GM21737 (cell line): ENCODE results near the gene RAB3C.
A peak's percentile ranks its signal among the peaks of the same experiment; 100 is the strongest.

Experiments
- ATAC-seq: cut with Tn5 transposase; IDR thresholded peaks from one replicate; pipeline ENCODE4 v1.9.1; 2021; ENCODE audit warnings: mild to moderate bottlenecking, moderate library complexity; ENCODE audit not compliant: unreplicated experiment

Gene RAB3C

DNA sequence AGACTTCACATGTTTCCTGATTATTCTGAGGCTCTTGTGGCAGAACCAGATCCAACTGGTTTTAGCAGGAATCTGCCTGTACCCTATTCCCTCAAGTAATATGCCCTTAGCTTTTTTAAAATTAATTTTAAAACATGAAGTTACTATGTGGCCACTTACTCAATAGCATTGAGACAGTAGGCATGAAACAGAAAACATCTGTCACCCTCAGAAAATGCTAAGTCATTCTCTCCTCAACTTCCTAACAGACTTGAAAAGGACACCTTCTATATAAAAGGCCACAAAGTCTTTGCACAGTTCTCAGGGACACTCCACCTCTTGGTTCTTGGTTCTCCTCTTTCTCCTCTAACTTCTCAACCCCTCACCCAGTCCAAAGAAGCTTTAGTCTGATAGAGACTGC lies 277.8 kb downstream of the RAB3C start:
- no peak for ATAC-seq

DNA sequence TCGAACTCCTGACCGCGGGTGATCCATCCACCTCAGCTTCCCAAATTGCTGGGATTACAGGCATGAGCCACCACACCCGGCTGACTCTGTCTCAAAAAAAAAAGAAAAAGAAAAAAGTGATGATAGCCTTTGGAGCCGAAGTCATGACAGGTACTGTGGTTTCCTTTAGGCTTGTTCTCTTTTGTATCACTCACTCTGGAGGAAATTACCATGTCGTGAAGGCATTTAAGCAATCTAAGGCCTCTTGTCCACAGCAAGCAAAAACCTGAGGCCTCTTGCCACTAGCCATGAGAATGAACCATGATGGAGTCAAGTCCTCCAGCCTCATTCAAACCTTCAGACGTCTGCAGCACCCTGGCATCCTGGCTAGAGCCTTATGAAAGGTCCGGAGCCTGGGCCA lies 286.1 kb downstream of the RAB3C start:
- no peak for ATAC-seq

DNA sequence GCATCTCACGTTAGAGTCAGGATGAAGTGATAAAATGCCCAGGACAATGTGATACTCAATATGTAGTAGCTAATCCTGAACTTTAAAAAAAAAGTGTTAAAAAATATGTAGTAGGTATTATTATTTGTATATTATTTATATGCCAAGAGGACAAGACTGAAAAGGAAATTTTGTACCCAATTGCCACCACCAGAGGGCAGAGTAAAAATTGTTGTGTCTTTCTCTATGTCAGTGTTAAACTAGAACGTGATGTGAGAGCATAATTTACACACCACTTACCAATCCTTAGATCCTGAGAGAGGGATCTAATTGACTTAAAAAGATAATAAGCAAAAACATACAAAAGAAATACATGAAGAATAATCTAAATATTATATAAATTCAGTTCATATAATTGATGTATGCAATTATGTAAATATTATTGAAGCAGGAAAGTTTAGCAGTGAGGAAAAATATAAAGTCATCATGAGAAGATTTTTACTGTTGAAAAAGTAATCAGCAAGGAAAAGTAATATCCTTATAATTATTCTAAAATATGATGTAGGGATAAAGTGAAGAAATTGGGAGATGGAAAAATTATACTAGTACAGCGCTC lies 288.9 kb downstream of the RAB3C start:
- ATAC-seq = no peak

DNA sequence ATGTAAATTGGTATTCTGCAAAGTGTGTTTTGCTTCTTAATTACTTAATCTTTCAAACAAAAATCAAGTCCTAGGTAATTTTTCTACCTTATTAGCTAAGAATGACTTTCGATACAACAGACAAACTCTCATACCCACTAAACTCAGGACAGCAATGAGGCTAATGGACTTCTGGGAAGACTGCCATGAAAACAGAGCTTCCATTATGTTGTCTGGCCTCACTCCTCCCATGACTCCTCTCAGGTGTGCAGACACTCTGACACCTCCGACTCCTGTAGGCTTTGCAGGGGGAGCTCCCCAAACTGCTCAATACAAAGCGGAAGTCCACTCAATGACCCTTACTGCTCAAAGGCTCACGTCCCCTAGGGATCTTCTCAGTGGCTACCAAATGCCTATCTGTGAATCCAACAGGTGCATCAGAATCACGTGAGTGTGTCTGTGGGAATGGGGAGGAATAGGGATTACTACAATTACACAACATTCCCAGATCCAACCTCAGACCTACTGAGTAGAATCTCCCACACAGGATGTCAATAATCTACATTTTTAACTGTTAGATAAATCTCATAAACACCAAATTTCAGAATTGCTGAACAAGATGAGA lies 289.9 kb downstream of the RAB3C start:
- no peak for ATAC-seq

DNA sequence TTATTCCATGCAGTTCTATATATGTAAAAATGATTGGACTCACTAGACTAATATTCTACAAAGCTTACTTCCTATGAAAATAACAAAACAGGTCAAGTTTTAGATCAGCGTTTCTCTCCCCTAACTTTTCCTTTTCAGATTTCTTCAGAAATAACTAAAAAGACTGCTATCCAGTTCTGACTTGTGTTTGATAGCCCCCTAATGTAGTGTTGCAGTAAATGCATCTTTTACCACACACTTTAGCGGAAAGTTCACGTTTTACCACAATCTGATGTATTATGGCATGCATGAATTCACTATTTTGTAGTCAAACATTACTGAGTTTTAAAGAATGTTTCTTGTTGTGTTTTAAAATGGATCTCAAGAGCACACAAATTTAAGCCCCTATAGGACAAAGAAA lies 292.7 kb downstream of the RAB3C start:
- ATAC-seq = no peak

DNA sequence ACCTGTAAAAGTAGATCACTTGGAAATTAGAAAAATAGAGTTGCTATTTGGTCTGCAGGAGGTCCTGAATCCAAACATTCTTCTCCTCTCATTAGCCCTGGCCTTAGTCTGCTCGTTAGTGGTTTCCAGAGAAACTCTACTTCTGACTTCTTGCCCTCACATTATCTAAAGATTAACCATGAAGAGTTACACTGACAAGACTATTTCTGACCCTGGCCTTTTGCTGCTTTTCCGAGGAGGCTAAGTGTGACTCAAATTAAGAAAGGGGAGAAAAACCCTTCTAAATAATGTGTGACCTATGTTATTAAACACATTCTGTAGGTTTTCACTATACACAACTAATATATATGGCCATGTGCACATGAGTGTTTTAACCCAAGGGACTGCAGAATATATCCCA lies 302.4 kb downstream of the RAB3C start:
- ATAC-seq = peak; percentile 54

DNA sequence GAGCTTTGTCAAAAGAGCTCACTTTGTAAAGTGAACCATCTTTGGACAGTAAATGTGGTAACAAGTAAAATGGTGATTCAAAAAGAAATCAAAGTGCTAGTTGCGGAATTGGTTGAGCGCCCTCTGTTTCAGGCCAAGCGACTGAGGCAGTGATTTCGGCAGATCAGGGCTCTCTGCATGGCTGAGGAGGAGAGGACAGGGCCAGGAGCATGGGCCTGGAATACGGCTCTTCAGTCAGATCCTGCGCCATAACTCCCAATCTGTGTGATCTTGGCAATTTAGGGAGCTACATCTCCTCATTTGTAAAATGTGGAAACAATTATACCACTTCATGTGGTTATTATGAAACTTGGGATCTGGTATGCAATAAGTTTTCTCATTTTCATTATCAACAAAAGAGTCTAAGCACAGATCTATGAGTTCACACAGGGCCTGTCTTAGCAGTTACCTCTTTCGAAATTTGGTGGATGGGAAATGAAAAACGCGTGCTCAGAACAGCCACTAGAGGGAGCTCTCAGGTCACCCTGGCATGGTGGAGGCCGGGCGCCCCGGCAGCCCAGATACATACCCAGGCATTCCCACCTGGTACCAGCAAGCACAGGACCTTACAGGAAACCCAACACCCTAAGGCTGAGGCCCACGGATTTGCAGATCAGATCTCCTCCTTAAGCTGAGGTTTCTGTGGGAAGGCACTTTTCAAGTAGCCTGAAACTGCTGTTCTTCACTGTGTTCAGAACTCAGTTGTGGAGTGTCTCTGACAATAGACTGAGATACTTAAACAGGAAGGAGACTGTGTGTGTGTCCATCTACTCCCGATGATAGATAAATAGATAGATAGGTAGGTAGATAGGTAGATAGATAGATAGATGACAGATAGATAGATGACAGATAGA lies 303.7 kb downstream of the RAB3C start:
- peak; percentile 75 for ATAC-seq

DNA sequence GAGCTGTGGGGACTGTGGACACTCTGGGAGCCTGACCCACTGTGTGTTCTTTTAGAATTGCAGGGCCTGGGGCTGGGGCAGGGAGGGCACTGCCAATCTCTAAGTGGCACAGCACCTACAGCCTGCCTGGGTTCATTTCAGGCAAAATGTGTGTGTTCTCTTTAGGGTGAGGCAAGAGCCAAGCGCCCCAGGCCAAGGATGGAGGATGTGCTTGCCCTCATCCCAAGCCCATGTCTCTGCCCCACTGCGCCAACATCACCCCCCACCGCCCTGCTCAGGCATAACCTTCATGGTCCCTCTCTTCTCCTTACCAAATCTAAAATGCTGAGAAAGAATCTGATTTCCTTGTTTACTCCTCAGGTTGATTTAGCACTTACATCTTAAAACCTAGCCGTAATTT lies 304.4 kb downstream of the RAB3C start:
- no peak for ATAC-seq

DNA sequence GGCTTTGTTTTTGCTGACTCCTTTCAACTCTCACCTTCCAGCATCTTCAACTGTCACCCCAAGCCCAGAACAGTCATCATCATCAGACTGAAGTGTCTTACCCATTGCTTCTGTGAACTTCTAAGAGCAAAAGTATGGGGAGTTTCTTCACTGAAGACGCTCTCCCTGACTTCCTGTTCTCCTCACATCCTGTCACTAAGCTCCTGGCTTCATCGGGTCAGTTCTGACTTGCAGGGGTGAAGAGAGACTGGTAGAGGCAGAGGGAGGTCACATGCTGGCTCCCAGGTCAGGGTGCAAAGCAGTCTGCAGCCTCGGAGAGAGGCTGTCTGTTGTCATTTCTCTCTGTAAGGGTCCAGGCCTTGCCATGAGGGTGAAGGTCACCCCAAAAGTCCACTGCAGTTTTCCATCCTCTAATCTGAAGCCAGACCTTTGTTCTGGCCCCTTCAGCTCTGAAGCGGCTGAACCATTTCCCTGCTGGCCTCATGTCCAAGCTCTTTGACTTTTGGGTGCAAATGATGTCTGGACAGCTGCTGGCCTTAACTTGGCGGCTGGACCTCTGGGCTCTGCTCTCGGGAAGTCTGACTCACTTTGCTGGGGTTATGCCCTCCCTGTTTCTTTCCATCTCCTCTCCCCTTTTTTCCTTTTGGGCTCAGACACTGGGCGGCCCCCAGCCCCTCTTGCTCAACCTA lies 305.0 kb downstream of the RAB3C start:
- ATAC-seq = no peak

DNA sequence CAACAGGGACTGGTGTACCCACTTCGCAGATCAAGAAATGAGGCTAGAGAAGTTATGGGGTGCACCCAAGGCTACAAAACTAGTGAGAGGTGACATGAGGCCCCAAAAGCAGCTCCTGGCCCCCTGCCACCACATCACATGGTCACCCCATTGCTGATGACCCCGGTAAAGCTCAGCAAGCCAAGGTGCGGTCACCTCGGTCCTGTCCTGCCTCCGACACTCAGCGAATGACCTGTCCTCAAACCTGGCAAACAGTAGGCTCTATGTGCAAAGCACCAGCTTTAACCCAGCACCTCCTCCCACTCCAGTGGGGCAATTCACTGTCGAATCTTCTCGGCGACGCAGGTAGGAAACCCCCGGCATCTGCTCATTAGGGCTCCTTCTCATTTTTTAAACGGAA lies 307.4 kb downstream of the RAB3C start:
- no peak for ATAC-seq

DNA sequence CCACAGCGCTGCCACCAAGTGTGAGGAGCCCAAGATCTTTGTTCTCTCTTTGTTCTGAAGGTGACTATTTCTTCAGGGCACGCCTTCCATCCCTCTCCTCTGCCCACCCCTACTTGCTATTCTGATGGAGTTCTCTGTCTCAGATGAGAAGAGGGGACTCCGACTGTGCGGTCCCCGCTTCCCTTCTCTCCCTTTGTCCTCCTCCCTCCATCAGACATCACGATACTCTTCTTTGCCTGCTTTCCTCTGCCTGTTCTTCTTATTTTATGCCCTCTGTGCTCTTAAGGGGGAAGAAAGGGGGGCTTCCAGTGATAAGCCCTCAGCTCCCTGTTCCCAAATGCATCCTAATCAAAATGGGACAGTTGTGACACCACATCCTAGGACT lies 307.8 kb downstream of the RAB3C start:
- ATAC-seq = no peak

DNA sequence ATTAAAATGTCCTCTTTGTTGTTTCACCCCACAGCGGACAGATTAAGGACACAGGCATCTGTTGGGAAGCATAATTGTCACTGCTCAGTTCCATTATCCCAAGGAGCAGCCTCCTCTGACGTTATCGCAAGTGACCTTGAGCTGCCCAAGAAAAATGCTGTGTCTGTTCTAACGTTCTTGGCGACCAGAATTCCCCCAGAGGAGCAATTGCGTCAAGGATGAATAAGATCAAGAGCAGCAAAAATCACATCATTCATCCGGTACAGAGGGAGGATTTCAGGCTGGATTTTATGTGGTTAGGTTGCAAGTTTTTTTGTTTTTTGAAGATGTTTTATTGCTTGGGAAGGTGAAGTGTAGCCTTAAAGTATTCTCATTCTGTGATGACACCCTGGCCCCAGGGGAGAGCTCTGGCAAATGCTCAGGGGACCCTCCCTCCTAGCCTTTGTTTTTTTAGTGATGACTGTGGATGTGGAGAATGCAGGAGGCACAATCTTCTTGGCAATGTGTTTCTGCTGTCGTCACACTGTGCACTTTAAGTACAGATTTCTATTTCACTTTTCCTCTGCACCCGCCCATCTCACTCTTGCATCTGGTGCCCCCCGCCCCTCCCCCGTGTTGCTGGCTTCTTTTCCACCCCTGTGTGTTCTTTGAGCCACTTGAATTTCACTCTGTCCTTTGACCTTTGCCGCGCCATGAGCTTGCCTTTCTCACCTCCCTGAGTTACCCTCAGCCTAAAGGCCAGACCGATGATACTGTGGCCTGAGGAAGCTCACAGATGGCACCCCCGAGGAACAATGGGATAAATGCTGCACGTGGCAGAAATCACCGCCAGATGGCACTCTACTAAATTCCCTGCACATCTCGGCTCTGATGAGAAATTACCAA lies 308.5 kb downstream of the RAB3C start:
- no peak for ATAC-seq

DNA sequence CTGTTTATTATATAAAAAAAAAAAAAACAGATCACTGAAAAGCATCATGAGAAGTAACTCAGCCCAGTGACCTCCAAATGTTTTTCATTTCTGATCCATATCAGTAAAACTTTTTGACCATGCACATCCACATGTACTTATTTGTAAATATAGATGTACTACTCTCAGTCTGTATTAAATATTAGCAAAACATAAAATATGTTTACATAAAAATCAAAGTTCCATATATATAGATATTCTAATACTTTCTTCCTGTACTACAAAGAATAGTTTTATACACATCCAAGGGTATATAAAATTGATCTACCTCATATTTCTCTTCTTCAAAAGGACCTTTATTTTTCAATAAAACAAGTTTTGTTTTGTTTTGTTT lies 309.1 kb downstream of the RAB3C start:
- no peak for ATAC-seq

DNA sequence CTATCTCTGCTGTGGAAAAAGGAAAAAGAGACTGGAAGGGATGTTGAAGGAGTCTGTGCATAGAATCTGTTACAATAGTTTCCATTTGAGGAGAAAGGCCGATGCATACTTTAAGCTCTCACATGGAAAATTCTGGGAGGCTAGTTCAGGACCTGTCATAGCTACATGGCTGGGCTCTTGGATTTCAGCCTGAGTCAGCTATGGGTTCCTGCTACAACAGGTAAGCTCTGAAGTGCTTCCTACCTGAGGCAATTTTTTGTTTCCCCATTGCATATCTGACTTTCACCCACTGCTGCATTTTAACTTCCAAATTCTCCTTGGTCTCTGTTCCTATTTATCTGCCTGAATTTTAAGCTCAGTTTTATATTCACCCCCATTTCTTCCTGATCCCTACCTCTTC lies 310.7 kb downstream of the RAB3C start:
- ATAC-seq = no peak

DNA sequence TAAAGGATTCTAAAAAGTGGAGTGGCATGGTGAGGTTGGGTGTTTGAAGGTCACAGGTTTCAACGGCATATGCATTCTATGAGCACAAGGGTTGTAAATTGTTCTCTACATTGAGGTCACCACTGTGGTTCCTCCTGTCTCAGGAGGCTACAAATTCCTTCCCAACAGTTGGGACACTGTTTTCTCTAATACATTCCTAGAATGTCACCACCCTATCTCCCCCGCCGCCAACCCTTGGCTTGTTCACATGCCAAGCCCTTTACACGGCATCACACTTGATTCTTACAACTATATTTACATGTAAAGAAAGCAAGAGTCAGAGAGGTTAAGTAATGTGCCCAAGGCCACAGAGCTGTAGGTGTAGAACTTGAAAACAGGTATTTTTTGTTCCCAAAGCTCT lies 315.1 kb downstream of the RAB3C start:
- no peak for ATAC-seq

DNA sequence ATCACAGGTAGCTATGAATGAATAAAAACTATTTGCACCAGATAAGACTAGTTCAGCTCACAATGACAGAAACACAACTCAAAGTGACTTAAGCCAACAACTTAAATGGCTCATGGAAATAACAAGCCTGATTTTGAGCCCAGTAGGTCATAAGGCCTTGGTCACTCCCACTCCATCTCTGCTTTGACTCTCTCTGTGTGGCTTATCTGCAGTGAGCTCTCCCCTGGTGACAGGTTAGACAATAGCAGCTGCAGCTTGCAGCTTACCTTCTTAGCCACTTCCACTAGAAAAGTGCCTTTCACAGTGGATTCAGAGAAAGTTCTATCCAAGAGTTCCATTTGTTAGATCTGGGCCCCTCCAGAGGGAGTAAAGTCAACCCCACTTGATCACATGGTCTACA lies 315.7 kb downstream of the RAB3C start:
- no peak for ATAC-seq

DNA sequence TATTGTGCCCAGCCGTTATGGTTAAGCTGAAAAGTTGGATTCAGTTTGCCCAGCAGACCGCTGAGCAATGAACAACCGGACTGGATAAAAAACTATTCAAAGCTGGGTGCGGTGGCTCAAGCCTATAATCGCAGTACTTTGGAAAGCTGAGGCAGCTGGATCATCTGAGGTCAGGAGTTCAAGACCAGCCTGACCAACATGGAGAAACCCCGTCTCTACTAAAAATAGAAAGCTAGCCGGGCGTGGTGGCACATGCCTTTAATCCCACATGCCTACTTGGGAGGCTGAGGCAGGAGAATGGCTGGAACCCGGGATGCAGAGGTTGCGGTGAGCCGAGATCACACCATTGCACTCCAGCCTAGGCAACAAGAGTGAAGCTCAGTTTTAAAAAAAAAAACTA lies 318.4 kb downstream of the RAB3C start:
- ATAC-seq = no peak

DNA sequence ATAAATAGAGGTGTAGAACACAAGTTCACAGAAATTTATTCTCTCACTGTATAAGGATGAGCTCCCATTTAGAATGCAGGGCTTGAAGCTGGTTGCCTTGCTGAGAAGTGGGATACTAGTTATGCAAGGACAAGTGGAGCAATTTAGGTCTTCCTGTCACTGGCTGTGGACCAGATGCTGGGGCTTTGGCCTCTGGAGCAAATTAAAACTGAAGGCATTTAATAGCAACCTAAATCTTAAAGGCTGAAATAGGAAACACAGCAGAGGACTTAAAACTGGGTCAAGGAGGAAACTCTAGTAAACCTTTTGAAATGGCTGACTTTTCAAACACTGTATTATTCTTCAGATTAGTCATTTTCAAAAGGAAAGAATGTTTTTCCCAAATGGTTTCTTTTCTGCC lies 319.4 kb downstream of the RAB3C start:
- no peak for ATAC-seq

DNA sequence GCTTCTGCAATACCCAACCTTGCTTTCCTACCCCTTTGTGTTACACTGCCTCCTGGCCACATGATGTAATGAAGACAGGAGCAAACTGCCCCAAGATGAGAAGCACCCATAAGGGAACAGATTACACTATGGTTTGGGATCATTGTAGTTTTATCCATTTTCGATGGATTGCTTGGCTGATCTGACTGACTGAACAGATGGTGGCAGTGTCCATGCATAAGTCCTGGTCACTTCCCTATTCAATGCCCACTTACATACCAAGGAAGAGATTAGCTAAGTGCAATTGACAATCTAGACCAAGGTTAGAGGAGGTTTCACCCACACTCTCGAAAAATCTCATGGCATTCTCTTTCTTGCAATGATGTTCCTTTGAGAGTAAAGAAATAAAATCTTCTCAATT lies 319.9 kb downstream of the RAB3C start:
- ATAC-seq = no peak

DNA sequence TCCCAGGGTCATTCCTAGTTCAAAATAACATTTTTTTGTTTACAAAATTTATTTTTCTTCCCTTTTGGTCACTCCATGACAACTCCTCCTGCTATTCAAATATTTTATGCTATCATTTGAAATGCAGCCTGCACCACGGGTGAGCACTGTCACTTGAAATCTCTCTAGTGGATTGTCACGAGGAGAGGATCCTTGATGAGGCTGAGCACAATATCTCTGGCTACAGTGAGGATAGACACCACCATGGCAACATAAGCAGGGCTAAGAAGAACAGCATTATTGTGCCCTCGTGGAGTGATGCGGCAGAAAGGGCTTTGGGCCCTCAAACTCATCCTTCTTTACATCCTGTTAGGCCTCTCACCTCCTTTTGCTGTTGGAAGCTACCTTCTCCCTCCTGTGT lies 321.9 kb downstream of the RAB3C start:
- no peak for ATAC-seq

DNA sequence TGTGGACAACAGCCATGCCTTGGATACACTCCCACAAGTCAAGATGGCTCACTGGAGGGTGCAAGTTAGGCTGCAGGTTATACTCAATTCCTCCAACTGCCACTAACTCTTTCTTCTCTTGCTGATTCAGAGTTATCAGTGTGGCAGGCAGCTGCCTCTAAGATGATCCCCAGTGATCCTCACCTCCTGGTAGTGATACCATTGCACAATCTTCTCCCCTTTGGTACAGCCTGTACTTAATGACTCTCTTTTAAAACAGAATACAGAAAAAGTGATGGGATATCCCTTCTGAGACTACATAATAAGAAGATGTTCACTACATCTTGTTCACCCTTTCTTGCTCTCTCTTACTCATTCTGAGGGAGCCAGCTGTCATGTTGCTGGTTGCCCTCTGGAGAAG lies 323.1 kb downstream of the RAB3C start:
- no peak for ATAC-seq
